ENCODE results near the gene SRRM1.
A peak's percentile ranks its signal among the peaks of the same experiment; 100 is the strongest.

The SRRM1 gene, protein sequence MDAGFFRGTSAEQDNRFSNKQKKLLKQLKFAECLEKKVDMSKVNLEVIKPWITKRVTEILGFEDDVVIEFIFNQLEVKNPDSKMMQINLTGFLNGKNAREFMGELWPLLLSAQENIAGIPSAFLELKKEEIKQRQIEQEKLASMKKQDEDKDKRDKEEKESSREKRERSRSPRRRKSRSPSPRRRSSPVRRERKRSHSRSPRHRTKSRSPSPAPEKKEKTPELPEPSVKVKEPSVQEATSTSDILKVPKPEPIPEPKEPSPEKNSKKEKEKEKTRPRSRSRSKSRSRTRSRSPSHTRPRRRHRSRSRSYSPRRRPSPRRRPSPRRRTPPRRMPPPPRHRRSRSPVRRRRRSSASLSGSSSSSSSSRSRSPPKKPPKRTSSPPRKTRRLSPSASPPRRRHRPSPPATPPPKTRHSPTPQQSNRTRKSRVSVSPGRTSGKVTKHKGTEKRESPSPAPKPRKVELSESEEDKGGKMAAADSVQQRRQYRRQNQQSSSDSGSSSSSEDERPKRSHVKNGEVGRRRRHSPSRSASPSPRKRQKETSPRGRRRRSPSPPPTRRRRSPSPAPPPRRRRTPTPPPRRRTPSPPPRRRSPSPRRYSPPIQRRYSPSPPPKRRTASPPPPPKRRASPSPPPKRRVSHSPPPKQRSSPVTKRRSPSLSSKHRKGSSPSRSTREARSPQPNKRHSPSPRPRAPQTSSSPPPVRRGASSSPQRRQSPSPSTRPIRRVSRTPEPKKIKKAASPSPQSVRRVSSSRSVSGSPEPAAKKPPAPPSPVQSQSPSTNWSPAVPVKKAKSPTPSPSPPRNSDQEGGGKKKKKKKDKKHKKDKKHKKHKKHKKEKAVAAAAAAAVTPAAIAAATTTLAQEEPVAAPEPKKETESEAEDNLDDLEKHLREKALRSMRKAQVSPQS

GRCh38 chr1:24642481-24643362, at the start of gene SRRM1:
SRRM1 (plus strand) TSS chr1:24643302; CDS start chr1:24643327, 25 bp downstream.
- FAIRE-seq, result peak; percentile 45

- FAIRE-seq, result no peak
These were observed 48.8 kb upstream of the SRRM1 start for GRCh38 chr1:24594328-24594598.

- no peak for FAIRE-seq
These were observed 46.7 kb upstream of the SRRM1 start for GRCh38 chr1:24596401-24596880.

DNA sequence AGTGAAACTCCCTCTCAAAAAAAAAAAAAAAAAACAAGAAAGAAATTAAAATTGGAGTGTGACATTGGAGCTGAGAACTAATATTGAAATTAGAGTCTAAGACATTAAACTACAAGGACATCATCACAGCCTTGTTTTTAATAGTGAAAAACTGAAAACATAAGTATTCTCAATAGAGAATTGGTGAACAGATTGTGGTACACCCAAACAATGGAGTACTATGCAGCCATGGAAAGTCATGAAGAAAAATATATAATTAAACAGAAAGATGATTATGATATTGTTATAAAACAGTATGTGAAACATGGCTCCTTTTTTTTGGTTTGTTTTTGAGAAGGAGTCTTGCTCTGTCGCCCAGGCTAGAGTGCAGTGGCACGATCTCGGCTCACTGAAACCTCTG, 43.8 kb upstream of the SRRM1 start:
- no peak for FAIRE-seq

DNA sequence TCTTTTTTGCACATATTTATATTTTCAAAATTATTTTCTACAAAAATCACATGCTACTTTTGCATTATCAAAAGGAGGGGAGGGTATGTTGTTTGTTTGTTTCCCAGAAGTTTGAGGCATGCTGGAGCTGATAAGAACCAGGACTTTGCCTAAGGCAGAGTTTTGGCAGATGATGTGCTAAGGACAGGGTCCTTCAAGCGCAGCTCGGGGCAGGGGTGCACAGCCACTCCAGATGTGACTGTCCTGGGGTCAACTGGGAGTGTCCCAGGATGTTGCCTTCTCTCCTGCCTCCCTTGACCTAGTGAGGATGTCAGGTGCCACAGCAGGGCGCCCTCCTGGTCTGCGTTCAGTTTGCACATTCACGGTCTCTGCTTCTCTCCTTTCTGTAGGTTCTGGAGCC, 42.6 kb upstream of the SRRM1 start:
- no peak for FAIRE-seq

GRCh38 chr1:24605534-24606295, 37.4 kb upstream of the SRRM1 start:
- FAIRE-seq, result no peak

GRCh38 chr1:24606296-24606605, 36.9 kb upstream of the SRRM1 start:
- no peak for FAIRE-seq

DNA sequence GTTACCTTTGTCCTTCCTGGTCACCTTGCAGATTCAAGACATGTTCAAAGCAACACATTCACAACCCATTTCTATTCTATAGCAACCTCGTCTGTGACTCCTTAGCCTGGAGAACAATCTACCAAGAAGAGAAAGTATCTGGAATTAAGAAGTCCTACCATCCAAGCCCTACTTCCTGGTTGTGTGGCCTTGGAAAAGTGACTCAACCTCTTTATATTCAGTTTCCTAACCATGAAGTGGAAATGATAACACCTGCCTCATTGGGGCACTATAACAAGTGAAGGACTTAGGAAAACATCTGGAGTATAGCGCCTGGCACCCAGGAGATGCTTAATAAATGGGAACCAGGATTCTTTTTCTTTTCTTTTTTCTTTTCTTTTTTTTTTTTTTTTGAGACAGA, 36.5 kb upstream of the SRRM1 start:
- FAIRE-seq, result no peak

- FAIRE-seq, result no peak
These were observed 33.1 kb upstream of the SRRM1 start for GRCh38 chr1:24609949-24610517.

GRCh38 chr1:24619376-24619775, 23.7 kb upstream of the SRRM1 start:
- no peak for FAIRE-seq

GRCh38 chr1:24620678-24621077, 22.4 kb upstream of the SRRM1 start:
- FAIRE-seq, result no peak

GRCh38 chr1:24621121-24621520, 22.0 kb upstream of the SRRM1 start:
- no peak for FAIRE-seq

DNA sequence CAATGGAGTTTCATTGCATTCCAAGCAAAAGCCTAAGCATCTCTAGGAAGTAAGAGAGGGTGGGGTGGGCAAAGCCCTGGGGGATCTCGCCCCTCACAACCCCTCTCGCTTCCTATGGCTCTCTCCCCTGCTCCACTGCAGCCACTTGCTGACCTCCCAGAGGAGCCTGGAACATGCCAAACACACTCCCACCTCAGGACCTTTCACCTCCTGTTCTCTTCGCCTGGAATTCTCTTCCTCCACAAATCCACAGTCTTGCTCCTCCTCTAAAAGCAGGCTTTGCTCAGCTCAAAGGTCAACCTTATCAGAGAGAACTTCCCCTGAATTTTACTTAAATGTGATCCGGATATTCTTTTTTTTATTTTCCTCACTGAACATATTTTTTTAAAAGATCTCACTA, 20.9 kb upstream of the SRRM1 start:
- no peak for FAIRE-seq

DNA sequence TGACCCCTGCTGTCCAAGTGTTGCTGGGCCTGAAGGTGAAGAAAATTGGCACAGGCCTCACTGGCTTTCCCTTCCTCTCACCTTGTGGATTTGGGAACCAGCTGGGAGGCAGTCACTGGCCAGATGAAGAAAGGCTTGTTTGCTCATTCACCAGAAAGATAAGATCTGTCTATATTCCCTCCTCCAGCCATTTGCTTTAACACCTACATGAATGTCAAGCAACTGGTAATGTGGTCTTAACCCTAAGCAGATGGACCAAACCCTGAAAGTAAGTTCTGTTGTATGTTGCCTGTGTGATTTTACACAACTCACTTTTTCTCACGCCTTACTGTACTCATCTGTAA, 10.3 kb upstream of the SRRM1 start:
- no peak for FAIRE-seq

GRCh38 chr1:24635195-24635843, 7.8 kb upstream of the SRRM1 start:
- FAIRE-seq, result peak; percentile 97

GRCh38 chr1:24636661-24637357, 6.3 kb upstream of the SRRM1 start:
- no peak for FAIRE-seq

GRCh38 chr1:24639094-24639493, 4.0 kb upstream of the SRRM1 start:
- no peak for FAIRE-seq

GRCh38 chr1:24639881-24640280, 3.2 kb upstream of the SRRM1 start:
- no peak for FAIRE-seq

DNA sequence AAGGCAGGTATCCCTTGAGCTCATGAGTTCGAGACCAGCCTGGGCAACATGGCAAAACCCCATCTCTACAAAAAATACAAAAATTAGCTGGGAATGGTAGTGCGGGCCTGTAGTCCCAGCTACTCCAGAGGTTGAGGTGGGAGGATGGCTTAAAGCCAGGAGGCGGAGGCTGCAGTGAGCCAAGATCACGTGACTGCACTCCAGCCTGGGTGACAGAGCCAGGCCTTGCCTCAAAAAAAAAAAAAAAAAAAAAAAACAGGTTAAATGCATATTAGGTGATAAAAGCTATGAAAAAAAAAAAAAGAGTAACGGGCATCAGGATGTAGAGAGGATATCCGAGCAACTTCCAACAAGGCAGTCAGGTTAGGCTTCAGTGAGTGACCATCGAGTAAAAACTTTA, 2.8 kb upstream of the SRRM1 start:
- FAIRE-seq, result no peak

DNA sequence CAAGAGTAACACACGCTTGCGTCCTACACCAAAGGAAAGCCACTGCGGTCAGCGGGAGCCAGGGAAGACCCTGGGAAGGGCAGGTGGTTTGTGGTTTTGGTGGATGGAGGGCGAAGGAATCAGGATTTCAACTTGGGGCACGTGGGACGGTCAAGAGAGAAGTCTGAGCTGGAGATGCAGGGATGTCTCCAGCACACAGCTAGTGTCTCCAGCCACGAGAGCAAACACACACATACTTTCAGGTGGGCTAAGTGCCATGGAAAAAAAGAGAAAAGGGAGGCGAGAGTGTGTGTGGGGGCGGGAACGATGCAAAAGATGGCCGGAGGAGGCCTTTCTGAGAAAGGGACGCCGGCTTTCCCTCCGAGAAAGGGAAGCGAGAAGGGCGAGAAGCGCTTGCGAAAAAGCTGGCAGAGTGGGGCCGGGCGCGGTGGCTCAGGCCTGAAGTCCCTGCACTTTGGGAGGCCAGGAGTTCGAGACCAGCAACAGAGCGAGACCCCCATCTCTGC, 1.4 kb upstream of the SRRM1 start:
- FAIRE-seq, result no peak
